SK-N-SH treated with all-trans-retinoic acid at 6 μM for 48 hours (cell line): Measurements from ENCODE around the gene RAB36.
"Not testable (repeated sequence)": the region's sequence is repeated elsewhere in the genome, so short reads cannot be mapped to it uniquely, and the experiment has no call there.

ENCODE experiments used
- ATAC-seq: fragments of 200-7000 bp; cut with Tn5 transposase; 3 replicates; pipeline ENCODE4 v1.9.1; 2020; ENCODE audit warnings: mild to moderate bottlenecking, moderate library complexity
- ARNTL ChIP-seq: fragments of 450-650 bp; formaldehyde crosslinking; IDR thresholded peaks from 2 replicates; pipeline ENCODE4 v1.5.0; 2020; ENCODE audit warnings: low read depth, mild to moderate bottlenecking, moderate library complexity, borderline replicate concordance
- CSDC2 ChIP-seq: fragments of 250-450 bp; sonication (Bioruptor Pico); IDR thresholded peaks from 2 replicates; pipeline ENCODE4 v1.5.0; 2020; ENCODE audit warnings: mild to moderate bottlenecking, moderate library complexity
- CSRNP3 ChIP-seq: fragments of 250-450 bp; sonication (Bioruptor Pico); IDR thresholded peaks from 2 replicates; pipeline ENCODE4 v1.5.1; 2021; ENCODE audit warnings: mild to moderate bottlenecking, moderate library complexity
- ESRRG ChIP-seq: fragments of 250-450 bp; sonication (Bioruptor Pico); IDR thresholded peaks from 2 replicates; pipeline ENCODE4 v1.6.1; 2021; ENCODE audit warnings: mild to moderate bottlenecking
- ISL1 ChIP-seq: fragments of 250-450 bp; sonication (Bioruptor Pico); IDR thresholded peaks from 2 replicates; pipeline ENCODE4 v2.1.2; 2022; ENCODE audit warnings: mild to moderate bottlenecking, moderate library complexity
- OSR1 ChIP-seq: fragments of 250-450 bp; sonication (Bioruptor Pico); IDR thresholded peaks from 2 replicates; pipeline ENCODE4 v1.8.0; 2022; ENCODE audit warnings: moderate library complexity, mild to moderate bottlenecking, inconsistent platforms
- PATZ1 ChIP-seq: fragments of 250-450 bp; sonication (Bioruptor Pico); IDR thresholded peaks from 2 replicates; pipeline ENCODE4 v1.8.0; 2020; ENCODE audit warnings: mild to moderate bottlenecking, moderate library complexity, borderline replicate concordance
- POU6F1 ChIP-seq: fragments of 250-450 bp; sonication (Bioruptor Pico); IDR thresholded peaks from 2 replicates; pipeline ENCODE4 v1.8.0; 2021; ENCODE audit warnings: low read depth, mild to moderate bottlenecking, moderate library complexity, borderline replicate concordance
- PPARA ChIP-seq: fragments of 250-450 bp; sonication (Bioruptor Pico); IDR thresholded peaks from 2 replicates; pipeline ENCODE4 v1.5.0; 2020; ENCODE audit warnings: mild to moderate bottlenecking, borderline replicate concordance
- TCF4 ChIP-seq: fragments of 250-450 bp; sonication (Bioruptor Pico); IDR thresholded peaks from 2 replicates; pipeline ENCODE4 v1.8.0; 2021; ENCODE audit warnings: mild to moderate bottlenecking, moderate library complexity, borderline replicate concordance
- TOX ChIP-seq: fragments of 250-450 bp; sonication (Bioruptor Pico); IDR thresholded peaks from 2 replicates; pipeline ENCODE4 v1.8.0; 2021; ENCODE audit warnings: mild to moderate bottlenecking, moderate library complexity, borderline replicate concordance
- ZFP3 ChIP-seq: fragments of 250-450 bp; sonication (Bioruptor Pico); IDR thresholded peaks from 2 replicates; pipeline ENCODE4 v1.5.0; 2020; ENCODE audit warnings: mild to moderate bottlenecking, moderate library complexity
- ZFP30 ChIP-seq: fragments of 450-650 bp; formaldehyde crosslinking; IDR thresholded peaks from 2 replicates; pipeline ENCODE4 v1.5.0; 2022; ENCODE audit warnings: mild to moderate bottlenecking, moderate library complexity
- ZNF565 ChIP-seq: fragments of 450-650 bp; formaldehyde crosslinking; conservative IDR thresholded peaks from 2 replicates; pipeline ENCODE4 v1.5.0; 2020; ENCODE audit warnings: low read depth, mild to moderate bottlenecking, moderate library complexity
- ZNF70 ChIP-seq: fragments of 450-650 bp; formaldehyde crosslinking; IDR thresholded peaks from 2 replicates; pipeline ENCODE4 v1.5.0; 2020; ENCODE audit warnings: mild to moderate bottlenecking, moderate library complexity
- ZNF8 ChIP-seq: fragments of 450-650 bp; formaldehyde crosslinking; IDR thresholded peaks from 2 replicates; pipeline ENCODE4 v1.5.0; 2020; ENCODE audit warnings: mild to moderate bottlenecking, moderate library complexity
- TF ChIP-seq, protein P1 (sequence below): fragments of 250-450 bp; sonication (Bioruptor Pico); IDR thresholded peaks from 2 replicates; pipeline ENCODE4 v1.5.0; 2020; ENCODE audit warnings: mild to moderate bottlenecking, moderate library complexity
- TF ChIP-seq, protein P2 (sequence below): fragments of 250-450 bp; sonication (Bioruptor Pico); IDR thresholded peaks from 2 replicates; pipeline ENCODE4 v1.5.1; 2020; ENCODE audit warnings: low read depth, mild to moderate bottlenecking, moderate library complexity

RAB36 gene

DNA sequence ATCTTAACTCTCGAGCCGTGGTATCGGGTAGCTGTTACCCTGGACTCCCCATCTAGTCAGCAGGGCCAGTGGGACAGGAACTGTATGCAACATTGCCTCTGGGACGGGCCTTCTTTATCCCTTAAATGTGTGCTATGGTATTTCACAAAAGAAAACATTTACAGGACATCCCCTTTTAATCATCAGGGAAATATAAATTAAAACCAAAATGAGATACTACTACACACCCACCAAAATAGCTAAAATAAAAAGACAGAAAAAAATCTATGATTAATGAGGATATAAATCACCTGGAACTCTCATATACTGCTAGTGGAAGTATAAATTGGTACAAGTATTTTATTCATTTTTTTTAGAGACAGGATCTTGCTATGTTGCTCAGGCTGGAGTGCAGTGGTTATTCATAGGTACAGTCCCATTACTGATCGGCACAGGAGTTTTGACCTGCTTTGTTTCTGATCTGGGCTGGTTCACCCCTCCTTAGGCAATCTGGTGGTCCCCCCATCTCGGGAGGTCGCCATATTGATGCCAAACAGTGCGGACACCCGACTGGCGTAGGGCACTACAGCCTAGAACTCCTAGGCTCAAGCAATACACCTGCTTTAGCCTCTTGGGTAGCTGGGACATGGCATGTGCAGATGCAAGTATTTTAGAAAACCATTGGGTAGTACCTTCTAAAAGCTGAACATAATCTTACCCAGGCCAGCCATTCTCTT lies 12.7 kb upstream of the RAB36 start (continued):
- TF ChIP-seq POU6F1 (CRISPR knock-in tag) (no peak), ZNF70 (CRISPR knock-in tag) (no peak)

DNA sequence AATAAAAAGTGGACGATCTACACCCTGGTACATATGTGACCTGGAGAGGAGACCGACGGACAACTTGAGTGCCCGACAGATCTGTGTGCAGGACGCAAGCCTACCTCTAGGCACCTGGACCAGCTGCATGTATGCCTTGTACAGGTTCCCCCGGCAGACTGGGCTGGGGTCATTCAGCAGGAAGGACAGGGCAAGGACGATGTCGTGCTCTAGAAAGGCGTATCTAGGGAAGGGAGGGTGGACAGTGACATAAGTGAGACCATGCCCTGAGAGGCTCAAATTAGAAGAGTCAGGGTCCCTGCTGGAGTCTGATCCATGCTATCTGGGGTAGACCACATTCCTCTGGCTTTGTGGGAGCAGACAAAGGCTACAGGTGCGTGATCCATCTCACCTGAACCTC lies 11.4 kb upstream of the RAB36 start:
- no peak for ATAC-seq
- TF ChIP-seq ZNF8 (CRISPR knock-in tag) (no peak), ZNF70 (CRISPR knock-in tag) (no peak), CSDC2 (CRISPR knock-in tag) (no peak)

DNA sequence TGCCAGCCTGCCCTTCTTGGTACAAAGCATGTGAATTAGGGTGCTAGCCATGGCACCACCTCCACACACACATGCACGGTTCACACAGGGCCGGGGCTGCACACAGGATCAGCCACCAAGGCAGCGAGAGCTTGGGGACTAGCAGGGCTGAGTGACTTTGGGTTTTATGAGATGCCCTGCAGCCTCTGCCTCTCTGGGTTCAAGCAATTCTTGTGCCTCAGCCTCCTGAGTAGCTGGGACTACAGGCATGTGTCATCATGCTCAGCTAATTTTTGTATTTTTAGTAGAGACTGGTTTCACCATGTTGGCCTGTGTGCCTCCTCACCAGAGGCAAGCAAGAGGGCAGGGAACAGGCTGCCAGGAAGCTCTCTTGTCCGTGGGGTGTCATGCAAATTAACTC lies 8.3 kb upstream of the RAB36 start:
- ATAC-seq: not testable (repeated sequence)

- TF ChIP-seq PATZ1 (CRISPR knock-in tag) (no peak), TOX (CRISPR knock-in tag) (no peak), ZNF70 (CRISPR knock-in tag) (no peak), ZFP30 (CRISPR knock-in tag) (no peak), ARNTL (CRISPR knock-in tag) (no peak), TCF4 (no peak), PPARA (CRISPR knock-in tag) (no peak), ESRRG (no peak), ZFP3 (no peak), ISL1 (CRISPR knock-in tag) (no peak)
- TF ChIP-seq, protein P1, sequence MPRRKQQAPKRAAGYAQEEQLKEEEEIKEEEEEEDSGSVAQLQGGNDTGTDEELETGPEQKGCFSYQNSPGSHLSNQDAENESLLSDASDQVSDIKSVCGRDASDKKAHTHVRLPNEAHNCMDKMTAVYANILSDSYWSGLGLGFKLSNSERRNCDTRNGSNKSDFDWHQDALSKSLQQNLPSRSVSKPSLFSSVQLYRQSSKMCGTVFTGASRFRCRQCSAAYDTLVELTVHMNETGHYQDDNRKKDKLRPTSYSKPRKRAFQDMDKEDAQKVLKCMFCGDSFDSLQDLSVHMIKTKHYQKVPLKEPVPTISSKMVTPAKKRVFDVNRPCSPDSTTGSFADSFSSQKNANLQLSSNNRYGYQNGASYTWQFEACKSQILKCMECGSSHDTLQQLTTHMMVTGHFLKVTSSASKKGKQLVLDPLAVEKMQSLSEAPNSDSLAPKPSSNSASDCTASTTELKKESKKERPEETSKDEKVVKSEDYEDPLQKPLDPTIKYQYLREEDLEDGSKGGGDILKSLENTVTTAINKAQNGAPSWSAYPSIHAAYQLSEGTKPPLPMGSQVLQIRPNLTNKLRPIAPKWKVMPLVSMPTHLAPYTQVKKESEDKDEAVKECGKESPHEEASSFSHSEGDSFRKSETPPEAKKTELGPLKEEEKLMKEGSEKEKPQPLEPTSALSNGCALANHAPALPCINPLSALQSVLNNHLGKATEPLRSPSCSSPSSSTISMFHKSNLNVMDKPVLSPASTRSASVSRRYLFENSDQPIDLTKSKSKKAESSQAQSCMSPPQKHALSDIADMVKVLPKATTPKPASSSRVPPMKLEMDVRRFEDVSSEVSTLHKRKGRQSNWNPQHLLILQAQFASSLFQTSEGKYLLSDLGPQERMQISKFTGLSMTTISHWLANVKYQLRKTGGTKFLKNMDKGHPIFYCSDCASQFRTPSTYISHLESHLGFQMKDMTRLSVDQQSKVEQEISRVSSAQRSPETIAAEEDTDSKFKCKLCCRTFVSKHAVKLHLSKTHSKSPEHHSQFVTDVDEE (CRISPR knock-in tag): no peak
- no peak for ATAC-seq
Measured at GRCh38 chr22:23137468-23137867, 7.8 kb upstream of the RAB36 start.

- ATAC-seq: no peak
- TF ChIP-seq CSRNP3 (CRISPR knock-in tag) (no peak), OSR1 (CRISPR knock-in tag) (no peak), ARNTL (CRISPR knock-in tag) (no peak), ZNF70 (CRISPR knock-in tag) (no peak), TCF4 (no peak), ISL1 (CRISPR knock-in tag) (no peak), ESRRG (no peak), TOX (CRISPR knock-in tag) (no peak), ZFP30 (CRISPR knock-in tag) (no peak), ZNF8 (CRISPR knock-in tag) (no peak), ZNF565 (CRISPR knock-in tag) (no peak), POU6F1 (CRISPR knock-in tag) (no peak)
- TF ChIP-seq, protein P2, sequence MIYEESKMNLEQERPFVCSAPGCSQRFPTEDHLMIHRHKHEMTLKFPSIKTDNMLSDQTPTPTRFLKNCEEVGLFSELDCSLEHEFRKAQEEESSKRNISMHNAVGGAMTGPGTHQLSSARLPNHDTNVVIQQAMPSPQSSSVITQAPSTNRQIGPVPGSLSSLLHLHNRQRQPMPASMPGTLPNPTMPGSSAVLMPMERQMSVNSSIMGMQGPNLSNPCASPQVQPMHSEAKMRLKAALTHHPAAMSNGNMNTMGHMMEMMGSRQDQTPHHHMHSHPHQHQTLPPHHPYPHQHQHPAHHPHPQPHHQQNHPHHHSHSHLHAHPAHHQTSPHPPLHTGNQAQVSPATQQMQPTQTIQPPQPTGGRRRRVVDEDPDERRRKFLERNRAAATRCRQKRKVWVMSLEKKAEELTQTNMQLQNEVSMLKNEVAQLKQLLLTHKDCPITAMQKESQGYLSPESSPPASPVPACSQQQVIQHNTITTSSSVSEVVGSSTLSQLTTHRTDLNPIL: no peak
- TF ChIP-seq, protein P1 (CRISPR knock-in tag): no peak
Measured at GRCh38 chr22:23137905-23138561, 7.2 kb upstream of the RAB36 start.
